ENCODE measurements around the gene SHISAL1. TPM values are rescaled to one million over a fixed set of nuclear protein-coding genes. Genes with fewer than 3 reads are reported as not detected.

SHISAL1 gene
- total RNA-seq, 1 experiment from 2014 or later: 2.9 TPM

DNA sequence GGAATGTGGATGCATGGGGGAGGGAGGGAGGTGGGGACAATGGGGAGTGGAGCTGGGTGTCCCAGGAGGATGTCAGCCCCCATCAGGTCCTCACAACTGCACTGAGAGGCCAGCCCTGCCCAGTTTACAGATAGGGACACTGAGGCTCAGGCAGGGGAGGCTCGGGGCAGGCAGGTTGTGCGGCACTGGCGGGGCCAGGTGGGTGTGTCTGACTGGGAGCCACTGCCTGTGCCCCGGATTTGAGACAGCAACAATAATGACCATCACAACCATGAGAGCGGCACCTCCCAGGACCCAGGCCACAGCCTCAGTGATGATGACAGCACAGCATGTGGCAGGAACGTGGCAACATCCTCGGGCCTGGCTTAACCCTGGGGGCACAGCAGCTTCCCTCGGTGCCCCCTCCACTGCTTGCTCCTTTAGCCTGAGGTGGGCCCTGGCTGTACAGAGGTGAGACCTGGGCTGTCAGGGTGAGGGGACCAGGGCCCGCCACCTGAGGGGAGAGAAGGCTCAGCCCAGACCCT, 32.0 kb downstream of the SHISAL1 start:
- H3K27me3 Mint-ChIP-seq (ENCODE audit: low read depth): peaks cover 7% of the 10 kb centered on the region
- H4K20me1 ChIP-seq (ENCODE audit: control insufficient read depth, insufficient read depth, insufficient read length): peaks cover 2% of the 10 kb centered on the region

More for the DNA sequence above, 32.0 kb downstream of the SHISAL1 start:
- Histone ChIP-seq H3K9me3 (ENCODE audit: control insufficient read depth, low read depth, low read length) (no peaks in the 10 kb centered on the region), H3K18ac (ENCODE audit: insufficient read length, low read depth, low read length) (no peak overlapping the region), H3K56ac (ENCODE audit: insufficient read length, low read depth, low read length) (no peak overlapping the region), H2BK20ac (ENCODE audit: low read depth, low read length, poor library complexity, severe bottlenecking) (no peak overlapping the region), H2AFZ (ENCODE audit: low read length) (no peak overlapping the region), H2BK15ac (ENCODE audit: low read depth, low read length) (no peak overlapping the region), H3K79me2 (ENCODE audit: insufficient read depth, low read length) (no peaks in the 10 kb centered on the region), H3K27me3 (ENCODE audit: insufficient read depth, low read length) (no peaks in the 10 kb centered on the region), H2AK5ac (ENCODE audit: insufficient read length, low read length) (no peak overlapping the region), H3K4me2 (ENCODE audit: insufficient read depth, insufficient read length, low read length) (no peak overlapping the region), H3K23me2 (ENCODE audit: insufficient read length, low read depth, low read length, poor library complexity, severe bottlenecking) (no peaks in the 10 kb centered on the region), H3K27ac (ENCODE audit: insufficient read length, low read depth, low read length) (no peak overlapping the region), H3K9ac (ENCODE audit: extremely low read depth, insufficient read length, low read length) (no peak overlapping the region), H3K14ac (ENCODE audit: insufficient read depth, low read length) (no peak overlapping the region; the same call in 1 of the 2 replicates), H4K91ac (ENCODE audit: insufficient read length, low read depth, low read length) (no peak overlapping the region), H3K4me1 (ENCODE audit: insufficient read depth, low read length) (no peaks in the 10 kb centered on the region), H4K8ac (replicated peaks; ENCODE audit: insufficient read length, low read depth, low read length) (no peak overlapping the region), H4K5ac (ENCODE audit: insufficient read length, low read depth, low read length) (no peak overlapping the region), H2BK5ac (ENCODE audit: insufficient read length, low read length) (no peak overlapping the region), H2BK12ac (ENCODE audit: insufficient read length, low read depth, low read length) (no peak overlapping the region), H3K4ac (ENCODE audit: low read depth, low read length) (no peak overlapping the region), H2BK120ac (ENCODE audit: low read depth, low read length, poor library complexity, severe bottlenecking) (no peak overlapping the region), H3T11ph (ENCODE audit: low read length) (no peak overlapping the region), H3K79me1 (ENCODE audit: insufficient read depth, low read depth, low read length, poor library complexity, severe bottlenecking) (no peaks in the 10 kb centered on the region), H3K23ac (ENCODE audit: insufficient read length, low read depth, low read length) (no peak overlapping the region)
- Mint-ChIP-seq H3K4me1 (peaks cover 23 to 38% of the 10 kb centered on the region in 2 experiments), H3K36me3 (ENCODE audit: insufficient read depth in 1 of 3, low read depth in 3 of 3) (no peaks in the 10 kb centered on the region), H3K27ac (no peak overlapping the region), H3K4me3 (no peak overlapping the region), H3K9me3 (no peaks in the 10 kb centered on the region; a peak in 1 of 5 replicates)
- DNase-seq: no peak
- TF ChIP-seq, protein P1, sequence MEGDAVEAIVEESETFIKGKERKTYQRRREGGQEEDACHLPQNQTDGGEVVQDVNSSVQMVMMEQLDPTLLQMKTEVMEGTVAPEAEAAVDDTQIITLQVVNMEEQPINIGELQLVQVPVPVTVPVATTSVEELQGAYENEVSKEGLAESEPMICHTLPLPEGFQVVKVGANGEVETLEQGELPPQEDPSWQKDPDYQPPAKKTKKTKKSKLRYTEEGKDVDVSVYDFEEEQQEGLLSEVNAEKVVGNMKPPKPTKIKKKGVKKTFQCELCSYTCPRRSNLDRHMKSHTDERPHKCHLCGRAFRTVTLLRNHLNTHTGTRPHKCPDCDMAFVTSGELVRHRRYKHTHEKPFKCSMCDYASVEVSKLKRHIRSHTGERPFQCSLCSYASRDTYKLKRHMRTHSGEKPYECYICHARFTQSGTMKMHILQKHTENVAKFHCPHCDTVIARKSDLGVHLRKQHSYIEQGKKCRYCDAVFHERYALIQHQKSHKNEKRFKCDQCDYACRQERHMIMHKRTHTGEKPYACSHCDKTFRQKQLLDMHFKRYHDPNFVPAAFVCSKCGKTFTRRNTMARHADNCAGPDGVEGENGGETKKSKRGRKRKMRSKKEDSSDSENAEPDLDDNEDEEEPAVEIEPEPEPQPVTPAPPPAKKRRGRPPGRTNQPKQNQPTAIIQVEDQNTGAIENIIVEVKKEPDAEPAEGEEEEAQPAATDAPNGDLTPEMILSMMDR (conservative IDR thresholded peaks at IDR 0.05): no peak
- no CpG with 5 or more reads among the region's 9 CpGs for WGBS (ENCODE audit: extremely low coverage, insufficient read length, low lambda C conversion rate)
